Heart right ventricle (tissue), 16 donors: ENCODE results near the gene LRRTM4. TPM values are rescaled to one million over a fixed set of nuclear protein-coding genes. Genes with fewer than 3 reads are reported as not detected.

ENCODE experiments used
- ATAC-seq, 8 donors: fragments of 200-7000 bp; cut with Tn5 transposase; one replicate each; pipeline ENCODE4 v1.9.1; 2020; ENCODE audit warnings: mild to moderate bottlenecking in 8 of 8, moderate library complexity in 8 of 8, moderate number of reproducible peaks in 1 of 8
- DNase-seq, 2 donors: peaks; one replicate each; pipeline ENCODE4 v3.0.0-alpha.2; 2020
- H3K27ac ChIP-seq, 10 donors: fragments of 200-600 bp; sonication (generic) in 2 of 10; one replicate each; pipeline versions ENCODE4 v1.5.0 to v1.8.0; 2020 to 2022; ENCODE audit warnings: mild to moderate bottlenecking in 3 of 10
- H3K27me3 ChIP-seq, 7 donors: fragments of 200-600 bp; one replicate each; pipeline ENCODE4 v1.8.0; 2021 to 2022; ENCODE audit warnings: mild to moderate bottlenecking in 2 of 7
- H3K36me3 ChIP-seq, 9 donors: fragments of 200-600 bp; sonication (generic) in 1 of 9; one replicate each; pipeline versions ENCODE4 v1.5.0 to v1.8.0; 2020 to 2022; ENCODE audit warnings: mild to moderate bottlenecking in 2 of 9
- H3K4me1 ChIP-seq, 9 donors: fragments of 200-600 bp; sonication (generic) in 1 of 9; one replicate each; pipeline versions ENCODE4 v1.5.0 to v1.8.0; 2020 to 2022; ENCODE audit warnings: mild to moderate bottlenecking in 4 of 9
- H3K4me3 ChIP-seq, 10 donors: fragments of 200-600 bp; sonication (generic) in 2 of 10; one replicate each; pipeline versions ENCODE4 v1.5.0 to v1.8.0; 2020 to 2022; ENCODE audit warnings: mild to moderate bottlenecking in 7 of 10, moderate library complexity in 2 of 10
- H3K9me3 ChIP-seq, 11 donors: fragments of 200-600 bp in 10 of 11; sonication (generic) in 2 of 11; one replicate each; pipeline versions ENCODE4 v1.5.0 to v1.8.0; 2013 to 2022; ENCODE audit warnings: mild to moderate bottlenecking in 2 of 11, control low read depth in 1 of 11, moderate library complexity in 1 of 11
- WGBS, 2 donors: extraction: QIAGEN DNeasy Blood & Tissue Kit; methylation state at CpG; one replicate each; pipeline ENCODE4 v1.1.7; 2013; ENCODE audit warnings: inconsistent platforms in 1 of 2; 5-methylcytosine and 5-hydroxymethylcytosine counted together
- intact Hi-C, 10 donors: fragments of 100-400 bp; cut with DNase I; formaldehyde crosslinking; loops; one replicate each; pipeline versions ENCODE4 v1.11.1 to v1.14.2; 2022
- polyA plus RNA-seq, 2 donors: library from polyadenylated mRNA; stranded (reverse); fragments of 200-250 nt; gene quantifications; one replicate each; pipeline ENCODE4 v1.2.3, GENCODE V29; 2013
- total RNA-seq, 10 donors: library from RNA; stranded (reverse); fragmentation: NEBNext Ultra II Directional in 3 of 10; extraction: Animal tissue kit (Norgen Biotek cat#: 25700) in 3 of 10; gene quantifications; one replicate each; pipeline versions ENCODE4 v1.2.1 to v1.2.4, GENCODE V29; 2021 to 2023
- TF ChIP-seq, protein P1 (sequence below), 9 donors: fragments of 200-600 bp; sonication (generic) in 2 of 9; IDR thresholded peaks; one replicate each; pipeline versions ENCODE4 v1.5.0 to v1.8.0; 2021 to 2022; ENCODE audit warnings: antibody characterized with exemption in 9 of 9, mild to moderate bottlenecking in 5 of 9, moderate library complexity in 1 of 9
- donor health status: Arrhythmogenic right ventricular cardiomyopathy.
- donor health status: ischemic (EF 13 %, LVEDD 7.1; RV severe dilation, severe dysfunction).
- donor health status: healthy with polysubstance abuse.
- donor health status: DM: no; HTN: yes; CAD: no.
- donor health status: DM: no; HTN: no; CAD: no.
- donor health status: ischemic (EF 25% LVEDD 6.9; RV normal size, moderate dysfunction).
- donor health status: ischemic (EF 25% LVEDD 5.7; RV mildly dilated, moderate dysfunction).
- donor health status: healthy.
- donor health status: DM: yes; HTN: yes; CAD: no.
- donor health status: Ischemic cardiomyopathy.
- donor health status: ischemic (EF 35%, LVEDD 5.7; RV mildly dilated, moderate dysfunction).
- donor health status: nonischemic (EF 11% LVEDD 7.7; RV severe dilation, severe dysfunction).
- donor health status: DM: yes; HTN: yes; CAD: no.
- donor health status: PGD.
- donor health status: ischemic (EF 29% LVEDD 5.4; RV normal size, mild dysfunction).
- donor health status: nonischemic (EF 23%, LVEDD 6.1; RV moderate dilation, normal function).

The LRRTM4 gene
- total and polyA plus RNA-seq, 12 donors: 0.11 to 2.2 (median 0.98) TPM

- Histone ChIP-seq H3K4me3 (no peak overlapping the region), H3K27me3 (no peaks in the 10 kb centered on the region), H3K36me3 (no peaks in the 10 kb centered on the region), H3K4me1 (no peaks in the 10 kb centered on the region), H3K27ac (no peak overlapping the region), H3K9me3 (peaks cover 0 to 4% (median 0%) of the 10 kb centered on the region in 11 donors)
- TF ChIP-seq, protein P1, sequence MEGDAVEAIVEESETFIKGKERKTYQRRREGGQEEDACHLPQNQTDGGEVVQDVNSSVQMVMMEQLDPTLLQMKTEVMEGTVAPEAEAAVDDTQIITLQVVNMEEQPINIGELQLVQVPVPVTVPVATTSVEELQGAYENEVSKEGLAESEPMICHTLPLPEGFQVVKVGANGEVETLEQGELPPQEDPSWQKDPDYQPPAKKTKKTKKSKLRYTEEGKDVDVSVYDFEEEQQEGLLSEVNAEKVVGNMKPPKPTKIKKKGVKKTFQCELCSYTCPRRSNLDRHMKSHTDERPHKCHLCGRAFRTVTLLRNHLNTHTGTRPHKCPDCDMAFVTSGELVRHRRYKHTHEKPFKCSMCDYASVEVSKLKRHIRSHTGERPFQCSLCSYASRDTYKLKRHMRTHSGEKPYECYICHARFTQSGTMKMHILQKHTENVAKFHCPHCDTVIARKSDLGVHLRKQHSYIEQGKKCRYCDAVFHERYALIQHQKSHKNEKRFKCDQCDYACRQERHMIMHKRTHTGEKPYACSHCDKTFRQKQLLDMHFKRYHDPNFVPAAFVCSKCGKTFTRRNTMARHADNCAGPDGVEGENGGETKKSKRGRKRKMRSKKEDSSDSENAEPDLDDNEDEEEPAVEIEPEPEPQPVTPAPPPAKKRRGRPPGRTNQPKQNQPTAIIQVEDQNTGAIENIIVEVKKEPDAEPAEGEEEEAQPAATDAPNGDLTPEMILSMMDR (IDR thresholded peaks at IDR 0.05): no peak
- intact Hi-C loops: no loop called here
- 84 to 87% methylated on average over 1 of the region's 1 CpG for WGBS, 2 donors
- DNase-seq (no peak), ATAC-seq (no peak)
Measured at GRCh38 chr2:77404189-77404588, 118.0 kb downstream of the LRRTM4 start.

DNA sequence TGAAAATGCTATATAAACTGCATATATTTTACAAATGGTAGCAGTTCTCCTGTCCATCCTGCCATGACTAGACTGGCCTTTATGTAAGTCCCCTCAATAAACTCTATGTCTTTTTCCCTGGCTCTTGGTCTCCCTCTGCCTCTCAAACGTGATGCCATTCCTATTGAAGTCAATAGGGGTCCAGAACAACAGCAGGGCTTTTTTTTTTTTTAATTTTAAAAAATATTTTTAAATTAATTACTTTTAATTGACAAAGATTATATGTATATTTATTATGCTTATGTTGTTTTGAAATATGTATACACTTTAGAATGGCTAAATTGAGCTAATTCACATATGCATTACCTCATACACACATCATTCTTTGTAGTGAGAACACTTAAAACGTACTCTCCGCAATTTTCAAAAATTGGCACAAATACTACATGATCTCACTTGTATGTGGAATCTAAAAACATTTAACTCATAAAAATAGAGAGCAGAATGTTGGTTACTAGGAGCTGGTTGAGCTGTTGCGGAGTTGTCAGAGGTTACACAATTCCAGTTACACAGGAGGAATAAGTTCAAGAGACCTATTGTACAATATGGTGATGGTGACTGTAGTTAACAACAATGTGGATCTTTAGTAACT is 123.1 kb downstream of the LRRTM4 start:
- intact Hi-C loops: no loop called here
- ATAC-seq: no peak
- H3K36me3 ChIP-seq: no peaks in the 10 kb centered on the region
- H3K4me3 ChIP-seq: no peak overlapping the region
- TF ChIP-seq, protein P1 (IDR thresholded peaks at IDR 0.05): no peak
- no peak overlapping the region for H3K27ac ChIP-seq
- no peaks in the 10 kb centered on the region for H3K27me3 ChIP-seq
- 64 to 68% methylated on average over 4 of the region's 4 CpGs for WGBS, 2 donors
- H3K4me1 ChIP-seq: no peaks in the 10 kb centered on the region
- H3K9me3 ChIP-seq: no peaks in the 10 kb centered on the region
- DNase-seq: no peak

DNA sequence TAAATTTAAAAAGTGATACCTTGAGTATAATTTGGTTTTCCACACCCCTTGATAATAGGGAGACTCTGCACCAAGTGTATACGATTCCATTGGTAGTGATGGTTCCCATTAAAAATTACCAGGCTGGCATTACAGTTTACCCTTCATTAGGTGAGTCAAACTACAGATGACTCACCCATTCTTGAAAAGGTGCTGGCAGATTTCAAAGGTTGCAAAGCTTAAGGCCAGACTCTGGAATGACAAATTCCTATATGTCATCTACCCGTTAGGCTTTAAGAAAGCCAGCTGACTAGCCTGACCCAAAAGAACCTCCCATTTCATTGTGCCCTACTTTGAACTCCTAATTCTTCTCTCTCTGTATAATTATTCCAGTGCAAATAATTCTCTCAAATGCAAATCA is 124.4 kb downstream of the LRRTM4 start:
- Histone ChIP-seq H3K4me1 (no peaks in the 10 kb centered on the region), H3K4me3 (no peak overlapping the region), H3K36me3 (no peaks in the 10 kb centered on the region), H3K9me3 (no peaks in the 10 kb centered on the region), H3K27ac (no peak overlapping the region), H3K27me3 (no peaks in the 10 kb centered on the region)
- WGBS, 2 donors: 71 to 74% methylated on average over 2 of the region's 2 CpGs
- TF ChIP-seq, protein P1 (IDR thresholded peaks at IDR 0.05): no peak
- DNase-seq (no peak), ATAC-seq (no peak)
- intact Hi-C loops: no loop called here

DNA sequence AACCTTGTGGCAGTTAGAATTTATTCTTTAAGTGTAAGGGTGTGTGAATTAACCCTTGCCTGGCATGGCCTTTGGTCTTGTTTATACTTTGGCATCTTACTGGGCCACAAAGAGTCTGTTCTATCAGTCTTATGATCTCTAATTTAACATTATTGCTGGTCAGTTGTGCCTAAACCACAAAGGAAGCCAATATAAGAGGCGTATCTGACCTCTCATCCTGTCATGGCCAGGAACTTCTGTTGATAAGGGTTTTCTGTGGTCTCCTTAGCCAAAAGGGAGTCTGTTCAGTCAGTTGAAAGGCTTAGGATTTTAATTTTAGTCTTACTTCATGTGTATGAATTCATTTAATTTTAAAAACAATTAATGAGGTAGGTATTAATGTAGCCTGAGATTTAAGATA is 127.2 kb downstream of the LRRTM4 start:
- Histone ChIP-seq H3K27me3 (no peaks in the 10 kb centered on the region), H3K4me1 (no peaks in the 10 kb centered on the region), H3K4me3 (no peak overlapping the region), H3K36me3 (no peaks in the 10 kb centered on the region), H3K9me3 (no peaks in the 10 kb centered on the region), H3K27ac (no peak overlapping the region)
- no peak for ATAC-seq
- intact Hi-C loops: no loop called here
- DNase-seq: no peak
- TF ChIP-seq, protein P1 (IDR thresholded peaks at IDR 0.05): no peak
- WGBS, 2 donors: 38 to 57% methylated on average over 1 of the region's 1 CpG
